Natural killer cell (primary cell): Measurements from ENCODE around the gene SOD2. TPM values are rescaled to one million over a fixed set of nuclear protein-coding genes. Genes with fewer than 3 reads are reported as not detected.

Experiments used
- ATAC-seq, 3 donors: fragments of 150-1000 bp in 2 of 3; fragments of 200-7000 bp in 1 of 3; cut with Tn5 transposase; 1 replicate in 1 of 3; 2 replicates in 2 of 3; pipeline ENCODE4 v1.10.0; 2021; ENCODE audit warnings: mild to moderate bottlenecking in 2 of 3, moderate library complexity in 2 of 3
- DNase-seq, 2 donors: peaks; one replicate each; pipeline versions ENCODE4 v3.0.0 to v3.0.0-alpha.2; 2013 to 2021; ENCODE audit warnings: mixed read lengths in 1 of 2
- H3K27ac ChIP-seq: one replicate; pipeline ENCODE4 v1.5.1; 2013; ENCODE audit warnings: mild to moderate bottlenecking, low read length
- H3K27me3 ChIP-seq: one replicate; pipeline ENCODE4 v1.6.1; 2013; ENCODE audit warnings: low read length; ENCODE audit not compliant: control insufficient read depth, insufficient read depth
- H3K36me3 ChIP-seq: one replicate; pipeline ENCODE4 v1.6.1; 2013; ENCODE audit warnings: low read length; ENCODE audit not compliant: control insufficient read depth, insufficient read depth
- H3K4me1 ChIP-seq: one replicate; pipeline ENCODE4 v1.6.1; 2013; ENCODE audit warnings: low read length; ENCODE audit not compliant: control insufficient read depth, insufficient read depth
- H3K4me3 ChIP-seq: one replicate; pipeline ENCODE4 v1.5.1; 2013; ENCODE audit warnings: low read length
- H3K9me3 ChIP-seq: one replicate; pipeline ENCODE4 v1.6.1; 2013; ENCODE audit warnings: low read length; ENCODE audit not compliant: control insufficient read depth, insufficient read depth
- H3K27ac Mint-ChIP-seq, 2 donors: one replicate each; pipeline ENCODE4 v1.8.0; 2022; ENCODE audit warnings: mild to moderate bottlenecking in 2 of 2, mixed read lengths in 2 of 2, moderate library complexity in 1 of 2
- H3K27me3 Mint-ChIP-seq, 2 donors: one replicate each; pipeline ENCODE4 v1.8.0; 2022; ENCODE audit warnings: low read depth in 2 of 2, mixed read lengths in 2 of 2
- H3K36me3 Mint-ChIP-seq: one replicate; pipeline ENCODE4 v1.8.0; 2022; ENCODE audit warnings: mixed read lengths
- H3K4me1 Mint-ChIP-seq, 2 donors: one replicate each; pipeline ENCODE4 v1.8.0; 2022; ENCODE audit warnings: mixed read lengths in 2 of 2
- H3K4me3 Mint-ChIP-seq: one replicate; pipeline ENCODE4 v1.8.0; 2022; ENCODE audit warnings: mild to moderate bottlenecking, moderate library complexity, mixed read lengths
- H3K9me3 Mint-ChIP-seq, 2 donors: one replicate each; pipeline ENCODE4 v1.8.0; 2022; ENCODE audit warnings: mixed read lengths in 2 of 2
- CTCF ChIP-seq: fragments of 200-600 bp; IDR thresholded peaks from one replicate; pipeline ENCODE4 v1.8.0; 2022; ENCODE audit warnings: antibody characterized with exemption
- WGBS: methylation state at CpG from one replicate; pipeline ENCODE4 v1.1.7; 2013; ENCODE audit warnings: missing lambda C conversion rate; ENCODE audit not compliant: insufficient coverage; 5-methylcytosine and 5-hydroxymethylcytosine counted together
- intact Hi-C: fragments of 100-400 bp; cut with micrococcal nuclease; formaldehyde crosslinking; loops from one replicate; pipeline ENCODE4 v1.14.2; 2022
- total RNA-seq, 4 donors: library from RNA; stranded (reverse); fragments of 120-200 nt in 1 of 4; gene quantifications; one replicate each; pipeline versions ENCODE4 v1.2.3 to v1.2.4, GENCODE V29; 2013 to 2022

The SOD2 gene
- total RNA-seq, 3 donors from 2014 or later (not counting 1 experiment from before 2014, with no cell fraction given), result 81.3 to 156 (median 138) TPM

GRCh38 chr6:159693894-159694545 lies 979 bp upstream of the SOD2 start:
- no peaks in the 10 kb centered on the region for H3K27me3 ChIP-seq
- DNase-seq (peak in 1 of 2 donors; percentile 79), ATAC-seq (no peak)
- intact Hi-C loops, result loop anchor here (1.0 to 10.0 kb wide), 4 partner anchors 33 to 281 kb away; partner anchors contain the start of genes TCP1 and WTAP
- no peaks in the 10 kb centered on the region for H3K9me3 ChIP-seq
- peak overlapping the region; percentile 90 for H3K4me3 Mint-ChIP-seq
- 20% methylated on average over 10 of the region's 14 CpGs for WGBS
- H3K36me3 Mint-ChIP-seq, result no peaks in the 10 kb centered on the region
- H3K9me3 Mint-ChIP-seq, result no peaks in the 10 kb centered on the region
- H3K27me3 Mint-ChIP-seq, result no peaks in the 10 kb centered on the region
- H3K4me3 ChIP-seq, result peak overlapping the region; percentile 58
- peak overlapping the region; percentile 58 to 90 for H3K27ac Mint-ChIP-seq
- H3K27ac ChIP-seq, result peak overlapping the region; percentile 88
- H3K4me1 Mint-ChIP-seq, result peaks cover 29 to 32% of the 10 kb centered on the region in 2 donors
- peaks cover 2% of the 10 kb centered on the region for H3K36me3 ChIP-seq
- TF ChIP-seq CTCF, result no peak
- H3K4me1 ChIP-seq, result peaks cover 26% of the 10 kb centered on the region

GRCh38 chr6:159692303-159693127 lies 526 bp downstream of the SOD2 start:
- H3K4me1 Mint-ChIP-seq, result peaks cover 32 to 36% of the 10 kb centered on the region in 2 donors
- H3K27ac Mint-ChIP-seq, result peak overlapping the region; percentile 58 to 90
- no peaks in the 10 kb centered on the region for H3K36me3 Mint-ChIP-seq
- DNase-seq, result peak; percentile 43 to 75
- peak overlapping the region; percentile 58 for H3K4me3 ChIP-seq
- no peaks in the 10 kb centered on the region for H3K9me3 Mint-ChIP-seq
- H3K27me3 ChIP-seq, result no peaks in the 10 kb centered on the region
- peak overlapping the region; percentile 90 for H3K4me3 Mint-ChIP-seq
- TF ChIP-seq CTCF, result no peak
- H3K27me3 Mint-ChIP-seq, result no peaks in the 10 kb centered on the region
- H3K36me3 ChIP-seq, result peaks cover 6% of the 10 kb centered on the region
- ATAC-seq, result peak; percentile 27 to 41 (median 30)
- intact Hi-C loops, result loop anchor here (1.0 to 10.0 kb wide), 4 partner anchors 34 to 282 kb away; partner anchors contain the start of genes TCP1 and WTAP
- WGBS, result 2% methylated on average over 66 of the region's 66 CpGs
- H3K27ac ChIP-seq, result peak overlapping the region; percentile 88
- peaks cover 26% of the 10 kb centered on the region for H3K4me1 ChIP-seq
- H3K9me3 ChIP-seq, result no peaks in the 10 kb centered on the region

- intact Hi-C loops, result loop anchor here (1.0 to 10.0 kb wide), 4 partner anchors 35 to 283 kb away; partner anchors contain the start of genes ACAT2 and WTAP
- Histone ChIP-seq H3K27ac (peak overlapping the region; percentile 65), H3K4me3 (peak overlapping the region; percentile 58), H3K27me3 (no peaks in the 10 kb centered on the region), H3K9me3 (no peaks in the 10 kb centered on the region), H3K36me3 (peaks cover 11% of the 10 kb centered on the region), H3K4me1 (peaks cover 26% of the 10 kb centered on the region)
- no peak for TF ChIP-seq CTCF
- DNase-seq (peak in 1 of 2 donors; percentile 24), ATAC-seq (no peak)
- Mint-ChIP-seq H3K27me3 (no peaks in the 10 kb centered on the region), H3K36me3 (no peaks in the 10 kb centered on the region), H3K4me3 (peak overlapping the region; percentile 90), H3K4me1 (peaks cover 32 to 36% of the 10 kb centered on the region in 2 donors), H3K27ac (peak overlapping the region; percentile 58 to 90), H3K9me3 (no peaks in the 10 kb centered on the region)
- 44% methylated on average over 7 of the region's 7 CpGs for WGBS
These were observed 1.1 kb downstream of the SOD2 start for GRCh38 chr6:159691963-159692287.
